ENCODE results near the gene KRABD2.

Gene KRABD2

DNA sequence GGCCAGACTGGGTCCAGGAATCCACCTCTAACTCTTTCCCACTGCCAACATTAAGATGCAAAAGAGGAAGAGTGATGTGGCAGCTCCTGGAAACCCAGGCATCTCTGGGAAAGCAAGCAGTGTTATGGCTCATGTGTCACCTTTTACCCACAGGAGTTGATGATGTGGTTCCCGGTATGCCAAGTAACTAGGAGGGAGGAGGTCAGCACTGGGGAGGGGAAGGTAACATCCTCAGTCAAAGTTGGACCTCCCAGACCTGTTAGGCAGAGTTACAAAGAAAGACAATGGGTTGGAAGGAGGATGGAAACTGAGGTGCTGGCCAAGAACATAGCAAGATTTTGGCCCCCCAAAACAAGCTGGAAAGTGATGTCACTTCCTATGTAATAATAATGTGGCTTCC lies 11.4 kb downstream of the KRABD2 start:
- Histone ChIP-seq H2AK5ac (ENCODE audit: insufficient read length, low read length) (no peak overlapping the region), H3K27me3 (ENCODE audit: insufficient read depth, low read length) (no peaks in the 10 kb centered on the region), H2AFZ (ENCODE audit: low read length) (no peak overlapping the region), H3K4me1 (ENCODE audit: insufficient read depth, low read length) (peaks cover 7% of the 10 kb centered on the region; the same call in 1 of the 2 replicates), H3T11ph (ENCODE audit: low read length) (no peak overlapping the region), H3K4ac (ENCODE audit: low read depth, low read length) (no peak overlapping the region), H4K8ac (replicated peaks; ENCODE audit: insufficient read length, low read depth, low read length) (no peak overlapping the region), H3K23me2 (ENCODE audit: insufficient read length, low read depth, low read length, poor library complexity, severe bottlenecking) (no peaks in the 10 kb centered on the region), H4K20me1 (ENCODE audit: control insufficient read depth, insufficient read depth, insufficient read length) (no peaks in the 10 kb centered on the region), H4K91ac (ENCODE audit: insufficient read length, low read depth, low read length) (no peak overlapping the region), H2BK15ac (ENCODE audit: low read depth, low read length) (no peak overlapping the region), H3K18ac (ENCODE audit: insufficient read length, low read depth, low read length) (no peak overlapping the region), H3K9ac (ENCODE audit: extremely low read depth, insufficient read length, low read length) (no peak overlapping the region), H3K56ac (ENCODE audit: insufficient read length, low read depth, low read length) (no peak overlapping the region), H3K79me1 (ENCODE audit: insufficient read depth, low read depth, low read length, poor library complexity, severe bottlenecking) (no peaks in the 10 kb centered on the region), H2BK5ac (ENCODE audit: insufficient read length, low read length) (no peak overlapping the region), H3K14ac (ENCODE audit: insufficient read depth, low read length) (no peak overlapping the region), H2BK12ac (ENCODE audit: insufficient read length, low read depth, low read length) (no peak overlapping the region), H3K23ac (ENCODE audit: insufficient read length, low read depth, low read length) (no peak overlapping the region), H4K5ac (ENCODE audit: insufficient read length, low read depth, low read length) (no peak overlapping the region), H2BK20ac (ENCODE audit: low read depth, low read length, poor library complexity, severe bottlenecking) (no peak overlapping the region), H3K9me3 (ENCODE audit: control insufficient read depth, low read depth, low read length) (no peaks in the 10 kb centered on the region), H3K4me2 (ENCODE audit: insufficient read depth, insufficient read length, low read length) (no peak overlapping the region), H3K79me2 (ENCODE audit: insufficient read depth, low read length) (no peaks in the 10 kb centered on the region), H3K27ac (ENCODE audit: insufficient read length, low read depth, low read length) (no peak overlapping the region), H2BK120ac (ENCODE audit: low read depth, low read length, poor library complexity, severe bottlenecking) (no peak overlapping the region)
- H3K4me3 Mint-ChIP-seq, result no peak overlapping the region
- DNase-seq, result no peak
- TF ChIP-seq, protein P1, sequence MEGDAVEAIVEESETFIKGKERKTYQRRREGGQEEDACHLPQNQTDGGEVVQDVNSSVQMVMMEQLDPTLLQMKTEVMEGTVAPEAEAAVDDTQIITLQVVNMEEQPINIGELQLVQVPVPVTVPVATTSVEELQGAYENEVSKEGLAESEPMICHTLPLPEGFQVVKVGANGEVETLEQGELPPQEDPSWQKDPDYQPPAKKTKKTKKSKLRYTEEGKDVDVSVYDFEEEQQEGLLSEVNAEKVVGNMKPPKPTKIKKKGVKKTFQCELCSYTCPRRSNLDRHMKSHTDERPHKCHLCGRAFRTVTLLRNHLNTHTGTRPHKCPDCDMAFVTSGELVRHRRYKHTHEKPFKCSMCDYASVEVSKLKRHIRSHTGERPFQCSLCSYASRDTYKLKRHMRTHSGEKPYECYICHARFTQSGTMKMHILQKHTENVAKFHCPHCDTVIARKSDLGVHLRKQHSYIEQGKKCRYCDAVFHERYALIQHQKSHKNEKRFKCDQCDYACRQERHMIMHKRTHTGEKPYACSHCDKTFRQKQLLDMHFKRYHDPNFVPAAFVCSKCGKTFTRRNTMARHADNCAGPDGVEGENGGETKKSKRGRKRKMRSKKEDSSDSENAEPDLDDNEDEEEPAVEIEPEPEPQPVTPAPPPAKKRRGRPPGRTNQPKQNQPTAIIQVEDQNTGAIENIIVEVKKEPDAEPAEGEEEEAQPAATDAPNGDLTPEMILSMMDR (conservative IDR thresholded peaks at IDR 0.05), result no peak
- H3K27ac Mint-ChIP-seq, result peak overlapping the region; percentile 62 to 90 (median 89); a peak in 3 of 7 replicates
- no peaks in the 10 kb centered on the region for H3K27me3 Mint-ChIP-seq (ENCODE audit: low read depth)
- no peaks in the 10 kb centered on the region for H3K9me3 Mint-ChIP-seq
- peaks cover 15 to 17% of the 10 kb centered on the region in 2 experiments for H3K4me1 Mint-ChIP-seq
- H3K36me3 Mint-ChIP-seq (ENCODE audit: insufficient read depth in 1 of 3, low read depth in 3 of 3), result peaks cover 4 to 31% (median 21%) of the 10 kb centered on the region in 3 experiments; a peak in 6 of 7 replicates
- no CpG with 5 or more reads among the region's 1 CpG for WGBS (ENCODE audit: extremely low coverage, insufficient read length, low lambda C conversion rate)

Data from H9 (cell line).